ENCODE results near the gene TBC1D9B. TPM values are rescaled to one million over a fixed set of nuclear protein-coding genes. Genes with fewer than 3 reads are reported as not detected.
A peak's percentile ranks its signal among the peaks of the same experiment; 100 is the strongest.

The TBC1D9B gene
- total RNA-seq, 2 experiments from 2014 or later: 64.1 to 69.2 TPM

DNA sequence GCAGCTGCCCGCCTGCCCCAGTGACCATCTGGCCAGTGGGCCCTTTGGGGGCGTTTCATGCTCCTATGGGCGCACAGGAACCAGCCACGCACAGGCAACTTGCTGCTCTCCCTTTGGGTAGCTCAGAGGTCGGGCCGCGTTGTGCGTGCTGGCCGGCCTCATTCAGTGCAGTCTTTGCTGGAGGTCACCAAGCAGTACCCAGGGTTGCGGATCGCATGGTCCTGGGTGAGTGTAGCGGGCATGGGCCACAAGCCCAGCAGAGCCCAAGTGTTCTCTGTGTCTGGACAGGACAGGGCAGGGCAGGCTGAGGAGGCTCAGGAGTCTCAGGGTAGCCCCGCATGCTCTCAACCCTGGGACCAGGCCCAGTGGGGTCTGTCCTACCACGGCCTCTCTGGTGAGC, 39.2 kb downstream of the TBC1D9B start:
- H3K27me3 Mint-ChIP-seq: no peaks in the 10 kb centered on the region
- POLR2A ChIA-PET: interaction anchor here (1.3 kb wide), 1 partner anchor 9 kb away, joined by 3 read pairs; no protein-coding TSS in a partner anchor
- no peaks in the 10 kb centered on the region for H3K9me3 Mint-ChIP-seq
- H3K27ac Mint-ChIP-seq: no peak overlapping the region
- H3K4me3 Mint-ChIP-seq: no peak overlapping the region
- H3K4me1 Mint-ChIP-seq: no peaks in the 10 kb centered on the region
- no peak for DNase-seq
- CTCF ChIA-PET: interaction anchor here (1.0 kb wide), 2 partner anchors 10 to 13 kb away, joined by 3 read pairs; no protein-coding TSS in a partner anchor
- peaks cover 19% of the 10 kb centered on the region for H3K36me3 Mint-ChIP-seq (ENCODE audit: low read depth)

DNA sequence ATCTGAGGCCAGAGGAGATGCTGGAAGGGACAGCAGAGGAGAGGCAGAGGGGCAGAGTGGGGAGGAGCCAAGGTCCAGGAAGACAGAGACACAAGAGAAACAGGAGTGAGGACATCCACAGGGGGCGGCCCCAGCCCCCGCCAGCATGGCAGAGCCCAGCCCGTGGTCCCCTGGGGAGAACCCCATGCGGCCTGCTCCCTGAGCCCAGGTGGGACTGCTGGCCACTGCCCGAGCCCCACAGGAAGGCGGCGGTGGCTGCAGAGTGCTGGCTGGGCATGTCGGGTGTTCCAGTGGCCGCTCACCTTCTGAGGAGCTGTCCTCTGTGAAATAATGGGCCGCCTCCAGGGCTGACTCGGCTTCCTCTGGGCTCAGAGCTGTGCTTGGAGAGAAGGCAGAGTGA, 40.2 kb downstream of the TBC1D9B start:
- Mint-ChIP-seq H3K9me3 (no peaks in the 10 kb centered on the region), H3K27me3 (no peaks in the 10 kb centered on the region), H3K36me3 (ENCODE audit: low read depth) (peaks cover 25% of the 10 kb centered on the region), H3K27ac (no peak overlapping the region), H3K4me1 (no peaks in the 10 kb centered on the region), H3K4me3 (no peak overlapping the region)
- DNase-seq: no peak
- ChIA-PET POLR2A (no interaction called here), CTCF (interaction anchor here (0.7 to 1.6 kb wide), 2 partner anchors 105 to 108 kb away, joined by 3 read pairs; no protein-coding TSS in a partner anchor)

DNA sequence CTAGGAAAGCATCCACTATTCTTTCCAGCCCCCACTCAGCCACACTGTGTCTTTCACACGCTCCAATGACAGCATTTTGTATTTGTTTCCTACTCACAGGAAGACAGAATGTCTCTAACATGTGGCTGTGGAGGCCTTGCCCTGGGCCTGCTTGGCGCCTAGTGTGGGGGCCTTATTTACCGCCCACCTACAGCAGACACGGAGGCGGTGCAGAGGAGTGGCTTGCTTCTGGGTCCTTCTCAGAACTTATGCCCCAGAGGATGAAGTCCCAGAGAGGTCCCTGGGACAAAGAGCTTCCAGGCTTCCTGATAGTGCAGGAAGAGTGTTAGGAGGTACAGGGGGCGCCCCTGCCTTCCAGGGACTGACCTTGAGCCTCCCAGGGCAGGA, 40.6 kb downstream of the TBC1D9B start:
- Mint-ChIP-seq H3K27me3 (no peaks in the 10 kb centered on the region), H3K9me3 (no peaks in the 10 kb centered on the region), H3K4me3 (no peak overlapping the region), H3K4me1 (no peaks in the 10 kb centered on the region), H3K36me3 (ENCODE audit: low read depth) (peaks cover 27% of the 10 kb centered on the region), H3K27ac (no peak overlapping the region)
- ChIA-PET POLR2A (no interaction called here), CTCF (interaction anchor here (1.2 to 1.6 kb wide), 3 partner anchors 15 to 108 kb away, joined by 3 read pairs; no protein-coding TSS in a partner anchor)
- DNase-seq: no peak

DNA sequence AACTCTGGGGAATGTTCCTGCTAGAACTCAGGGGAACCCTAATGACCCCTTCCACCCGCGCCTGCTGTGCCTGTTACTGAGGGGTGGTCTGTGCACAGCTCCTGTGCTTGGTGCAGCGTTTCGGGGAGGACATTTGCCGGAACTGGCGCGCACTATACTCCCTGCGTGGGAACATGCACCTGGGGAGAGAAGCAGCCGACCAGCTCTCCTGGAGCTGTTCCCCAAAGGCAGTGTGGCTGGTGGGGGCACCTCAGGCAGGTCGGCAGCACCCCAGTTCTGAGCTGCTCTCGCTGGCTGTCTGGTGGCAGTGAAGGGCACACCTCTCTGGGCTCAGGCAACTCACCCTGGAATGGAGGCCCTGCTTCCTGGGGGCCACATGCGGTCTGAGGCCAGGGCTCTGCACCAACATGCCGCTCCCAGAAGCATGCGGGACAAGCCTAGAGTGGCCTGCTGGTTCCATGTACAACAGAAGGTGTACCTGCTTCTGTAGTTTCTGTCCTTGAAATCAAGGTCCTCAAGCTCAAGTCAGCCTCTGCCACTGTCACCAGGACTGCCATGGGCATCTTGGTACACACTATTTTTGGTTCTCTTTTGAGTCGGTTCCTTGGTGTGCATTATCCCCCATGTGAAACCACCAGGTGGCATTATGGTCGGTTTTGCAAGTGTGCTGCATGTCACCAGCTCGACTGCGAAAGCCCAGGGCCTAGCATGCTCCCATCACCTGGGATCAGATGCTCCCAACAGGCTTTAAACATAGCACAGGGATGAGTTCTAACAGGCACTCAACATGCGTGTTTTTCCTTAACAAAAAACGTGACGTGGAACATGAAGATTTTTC, 41.2 kb downstream of the TBC1D9B start:
- Mint-ChIP-seq H3K36me3 (ENCODE audit: low read depth) (peaks cover 27% of the 10 kb centered on the region), H3K4me1 (no peaks in the 10 kb centered on the region), H3K27me3 (no peaks in the 10 kb centered on the region), H3K9me3 (no peaks in the 10 kb centered on the region), H3K4me3 (no peak overlapping the region), H3K27ac (no peak overlapping the region)
- no peak for DNase-seq
- POLR2A ChIA-PET: no interaction called here
- CTCF ChIA-PET: interaction anchor here (1.2 to 1.6 kb wide), 3 partner anchors 15 to 109 kb away, joined by 3 read pairs; no protein-coding TSS in a partner anchor

DNA sequence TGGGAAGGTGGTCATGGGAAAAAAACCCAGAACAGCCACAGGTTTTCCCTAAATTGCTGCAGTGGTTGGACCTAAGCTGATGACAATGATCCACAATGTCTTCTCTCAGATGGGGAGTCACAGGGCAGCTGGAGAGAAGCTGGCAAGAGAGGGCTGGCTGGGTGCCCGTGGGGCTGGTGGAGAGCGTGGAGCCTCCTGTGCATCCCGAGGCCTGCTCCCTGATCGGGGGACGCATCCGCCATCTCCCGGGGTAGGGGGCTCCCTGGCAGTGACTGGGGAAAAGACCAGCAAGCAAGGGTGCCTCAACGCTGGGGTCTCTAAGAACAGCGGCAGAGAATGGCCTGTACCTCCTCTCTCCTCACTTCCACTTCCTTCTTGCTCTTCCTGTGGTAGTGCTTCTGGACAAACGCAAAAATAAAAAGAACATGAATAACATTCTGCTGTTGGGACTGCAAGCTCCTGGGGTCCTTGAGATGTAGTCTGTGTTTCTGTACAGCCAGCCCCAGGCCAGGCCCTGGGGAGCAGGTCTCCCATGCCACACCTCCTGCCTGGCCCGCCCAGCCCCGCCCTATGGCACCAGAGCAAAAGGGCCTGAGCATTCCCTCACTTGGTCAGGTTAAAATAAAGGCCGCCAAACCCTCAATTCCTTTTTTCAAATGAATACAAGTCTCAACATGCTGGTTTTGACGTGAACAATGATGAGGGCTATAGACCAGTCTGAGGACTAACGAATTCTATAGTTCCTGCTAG, 42.0 kb downstream of the TBC1D9B start:
- POLR2A ChIA-PET: no interaction called here
- no peak overlapping the region for H3K27ac Mint-ChIP-seq

DNA sequence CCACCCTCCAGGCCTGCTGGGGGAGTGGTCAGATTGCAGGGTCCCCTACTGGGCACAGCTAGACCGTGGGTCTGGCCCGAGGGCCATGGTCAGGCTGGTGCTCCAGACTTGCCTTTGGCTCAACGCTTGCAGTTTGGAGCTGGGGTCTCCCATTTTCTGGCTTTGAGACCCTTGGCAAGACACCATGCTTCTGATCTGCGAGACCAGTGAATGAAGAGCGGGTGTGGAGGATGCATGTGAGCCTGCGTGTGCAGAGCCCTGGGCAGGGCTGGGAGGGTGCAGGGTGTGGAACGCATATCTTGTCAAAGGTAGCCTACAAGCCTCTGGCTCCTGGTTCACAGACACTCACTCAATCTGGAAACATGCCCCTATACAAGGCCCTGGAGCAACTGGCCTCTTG, 43.0 kb downstream of the TBC1D9B start:
- POLR2A ChIA-PET: no interaction called here
- DNase-seq: no peak

More for the DNA sequence above, 42.0 kb downstream of the TBC1D9B start:
- Mint-ChIP-seq H3K36me3 (ENCODE audit: low read depth) (peaks cover 19% of the 10 kb centered on the region), H3K9me3 (no peaks in the 10 kb centered on the region), H3K4me3 (no peak overlapping the region), H3K4me1 (no peaks in the 10 kb centered on the region), H3K27me3 (no peaks in the 10 kb centered on the region)
- no peak for DNase-seq
- CTCF ChIA-PET: no interaction called here

DNA sequence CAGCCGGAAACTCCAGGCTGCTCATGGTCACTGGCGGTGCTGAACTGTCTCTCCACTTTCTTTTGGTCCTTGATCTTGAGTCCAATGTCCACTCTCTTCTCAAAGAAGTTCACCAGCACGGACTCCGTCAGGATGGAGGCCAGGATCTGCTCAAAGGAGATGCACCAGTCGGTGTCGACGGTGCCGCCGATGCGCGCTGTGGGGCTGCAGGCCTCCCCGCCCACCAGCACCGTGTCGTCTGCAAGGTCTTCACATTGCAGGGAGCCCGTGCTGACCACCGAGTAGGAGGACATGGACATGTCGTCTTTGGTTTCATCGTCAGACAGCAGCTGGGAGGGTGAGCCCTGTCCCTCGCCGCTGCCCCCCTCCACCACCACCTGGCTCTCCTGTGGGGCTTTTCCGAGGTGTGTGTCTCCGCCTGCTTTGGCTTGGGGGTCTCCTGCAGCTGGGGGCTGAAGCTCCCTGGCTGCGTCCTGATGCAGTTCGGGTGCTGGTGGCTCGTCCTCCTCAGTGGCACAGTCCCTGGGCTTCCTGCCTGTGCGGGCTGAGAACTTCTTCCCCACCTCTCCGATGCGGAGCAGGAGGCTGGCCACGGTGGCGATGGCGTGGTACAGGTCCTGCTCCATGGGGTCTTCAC, 44.1 kb downstream of the TBC1D9B start:
- H3K27me3 Mint-ChIP-seq: no peaks in the 10 kb centered on the region
- H3K9me3 Mint-ChIP-seq: no peaks in the 10 kb centered on the region
- DNase-seq: no peak
- H3K36me3 Mint-ChIP-seq (ENCODE audit: low read depth): peaks cover 18% of the 10 kb centered on the region
- H3K27ac Mint-ChIP-seq: no peak overlapping the region
- ChIA-PET POLR2A (no interaction called here), CTCF (no interaction called here)
- no peak overlapping the region for H3K4me3 Mint-ChIP-seq
- H3K4me1 Mint-ChIP-seq: peaks cover 10% of the 10 kb centered on the region

More for the DNA sequence above, 43.0 kb downstream of the TBC1D9B start:
- CTCF ChIA-PET: no interaction called here
- H3K36me3 Mint-ChIP-seq (ENCODE audit: low read depth): peaks cover 18% of the 10 kb centered on the region
- no peak overlapping the region for H3K4me3 Mint-ChIP-seq
- peaks cover 5% of the 10 kb centered on the region for H3K4me1 Mint-ChIP-seq
- no peak overlapping the region for H3K27ac Mint-ChIP-seq
- H3K27me3 Mint-ChIP-seq: no peaks in the 10 kb centered on the region
- H3K9me3 Mint-ChIP-seq: no peaks in the 10 kb centered on the region

DNA sequence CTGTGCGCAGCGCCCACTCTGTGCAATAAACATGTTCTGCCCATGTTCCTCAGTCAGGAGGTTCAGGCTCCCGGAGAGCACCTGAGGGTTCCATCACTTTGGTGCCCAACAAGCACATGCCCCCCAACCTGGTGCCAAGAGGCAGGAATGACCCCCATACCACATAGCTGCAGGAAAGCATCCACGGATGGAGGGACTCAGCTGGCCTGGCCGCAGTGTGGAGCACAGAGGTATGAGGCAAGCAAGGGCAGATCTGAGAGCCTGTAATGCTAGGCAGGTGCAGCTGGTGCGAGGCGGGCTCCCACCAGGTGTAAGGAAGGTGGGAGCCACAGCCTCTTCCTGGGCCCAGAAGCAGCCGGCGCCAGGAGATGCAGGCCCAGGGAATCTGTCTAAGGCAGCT, 44.8 kb downstream of the TBC1D9B start:
- DNase-seq: no peak
- ChIA-PET POLR2A (no interaction called here), CTCF (no interaction called here)
- Mint-ChIP-seq H3K27ac (no peak overlapping the region), H3K4me1 (peaks cover 13% of the 10 kb centered on the region), H3K27me3 (no peaks in the 10 kb centered on the region), H3K9me3 (no peaks in the 10 kb centered on the region), H3K36me3 (ENCODE audit: low read depth) (peaks cover 18% of the 10 kb centered on the region), H3K4me3 (no peak overlapping the region)

DNA sequence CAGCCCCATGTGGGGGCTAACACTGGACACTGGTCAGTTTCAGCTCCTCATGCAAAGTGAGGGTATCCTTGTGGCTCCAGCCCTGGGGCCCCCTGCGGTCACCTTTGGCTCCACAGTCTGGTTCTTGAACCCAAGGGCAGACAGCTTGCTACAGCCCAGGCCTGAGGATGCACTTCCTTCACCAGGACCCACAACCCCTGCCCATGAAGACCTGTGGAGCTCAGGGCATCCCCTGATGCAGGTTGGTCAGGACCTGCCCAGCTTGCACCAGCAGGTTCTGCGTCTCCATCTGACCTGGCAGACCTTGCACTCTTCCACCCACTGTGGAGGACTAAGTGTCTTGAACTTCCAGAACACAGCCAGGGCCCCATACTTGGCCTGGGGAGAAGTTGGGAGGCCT, 45.4 kb downstream of the TBC1D9B start:
- ChIA-PET POLR2A (no interaction called here), CTCF (interaction anchor here (0.7 to 1.4 kb wide), 2 partner anchors 40 to 60 kb away, joined by 3 to 6 read pairs; no protein-coding TSS in a partner anchor)
- H3K27ac Mint-ChIP-seq: no peak overlapping the region
- H3K4me3 Mint-ChIP-seq: no peak overlapping the region
- peaks cover 18% of the 10 kb centered on the region for H3K36me3 Mint-ChIP-seq (ENCODE audit: low read depth)
- H3K9me3 Mint-ChIP-seq: no peaks in the 10 kb centered on the region
- no peak for DNase-seq
- H3K27me3 Mint-ChIP-seq: no peaks in the 10 kb centered on the region
- peaks cover 17% of the 10 kb centered on the region for H3K4me1 Mint-ChIP-seq

DNA sequence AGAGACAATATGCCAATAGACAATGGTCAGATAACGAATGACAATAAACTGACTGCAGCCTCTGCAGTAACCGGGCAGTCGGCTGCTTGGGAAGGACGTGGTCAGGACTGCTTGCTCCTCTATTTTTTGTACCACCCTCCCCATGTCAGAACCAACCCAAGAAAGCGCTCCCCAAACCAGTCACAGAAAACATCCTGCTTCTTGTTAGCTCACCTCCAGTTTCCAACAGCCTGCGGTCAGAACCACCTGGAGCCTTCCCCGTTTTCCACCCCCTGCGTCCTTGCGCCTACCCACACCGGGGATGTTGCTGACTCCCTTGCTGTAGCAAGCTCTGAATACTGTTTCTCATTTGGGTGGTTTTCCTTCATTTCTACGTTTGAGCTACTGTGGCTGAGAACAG, 47.4 kb downstream of the TBC1D9B start:
- Mint-ChIP-seq H3K4me1 (peaks cover 19% of the 10 kb centered on the region), H3K36me3 (ENCODE audit: low read depth) (peaks cover 17% of the 10 kb centered on the region), H3K27ac (no peak overlapping the region), H3K9me3 (no peaks in the 10 kb centered on the region), H3K27me3 (no peaks in the 10 kb centered on the region), H3K4me3 (peak overlapping the region; percentile 48)
- no peak for DNase-seq
- CTCF ChIA-PET: no interaction called here
- POLR2A ChIA-PET: no interaction called here

DNA sequence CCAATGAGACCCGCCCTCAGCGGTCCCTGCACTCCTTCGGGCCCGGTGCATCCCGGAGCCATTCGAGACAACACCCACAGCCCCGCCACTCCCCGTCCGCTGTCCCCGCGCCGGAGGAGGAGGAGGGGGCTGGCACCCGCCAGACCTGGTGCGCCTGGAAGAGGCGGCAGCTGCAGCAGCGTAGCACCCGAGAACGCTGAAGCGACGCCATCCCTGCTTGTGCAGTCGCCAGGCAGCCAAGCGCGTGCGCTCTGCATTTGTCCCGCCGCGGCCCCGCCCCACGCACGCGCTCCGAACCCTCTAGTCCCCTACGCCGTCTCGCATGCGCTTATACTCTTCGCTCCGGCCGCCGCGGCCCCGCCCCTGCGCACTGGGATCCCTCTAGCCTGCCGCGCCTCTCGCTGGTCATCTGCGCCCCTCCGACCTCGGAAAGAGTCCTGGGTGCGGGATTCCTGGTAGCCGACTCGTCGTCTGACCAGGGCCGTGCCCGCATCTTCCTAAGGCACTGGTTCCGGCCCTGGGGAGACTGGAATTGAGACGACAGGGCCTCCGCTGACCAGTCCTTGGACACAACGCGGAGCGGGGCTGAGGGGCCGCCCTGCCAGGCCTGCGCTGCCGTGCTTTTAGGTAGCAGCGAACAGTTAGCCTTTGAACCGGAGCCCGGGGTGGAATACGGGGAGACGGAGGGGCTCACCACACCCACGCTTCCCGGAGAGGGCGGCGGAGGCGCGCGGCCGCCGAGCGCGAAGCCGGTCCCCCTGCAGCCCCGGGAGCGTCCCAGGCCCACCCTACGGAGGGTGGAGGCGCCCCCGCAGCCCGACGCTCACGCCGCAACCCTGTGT, 48.9 kb downstream of the TBC1D9B start, which contains the start of gene MRNIP:
Gene MRNIP (minus strand): TSS at position 232 of the 842 bp plus-strand sequence. CDS start 21 bp downstream, at position 211.
- Mint-ChIP-seq H3K4me3 (peak within 1 kb of the TSS; percentile 90), H3K27me3 (no peaks in the 10 kb centered on the region), H3K27ac (peak within 1 kb of the TSS; percentile 81), H3K9me3 (no peaks in the 10 kb centered on the region), H3K36me3 (ENCODE audit: low read depth) (peaks cover 9% of the 10 kb centered on the region), H3K4me1 (peaks cover 19% of the 10 kb centered on the region)
- ChIA-PET CTCF (no interaction called here), POLR2A (interaction anchor here (0.7 to 1.2 kb wide), 5 partner anchors 37 to 973 kb away, joined by 3 to 5 read pairs (median 3); no protein-coding TSS in a partner anchor)
- DNase-seq: peak; percentile 92

DNA sequence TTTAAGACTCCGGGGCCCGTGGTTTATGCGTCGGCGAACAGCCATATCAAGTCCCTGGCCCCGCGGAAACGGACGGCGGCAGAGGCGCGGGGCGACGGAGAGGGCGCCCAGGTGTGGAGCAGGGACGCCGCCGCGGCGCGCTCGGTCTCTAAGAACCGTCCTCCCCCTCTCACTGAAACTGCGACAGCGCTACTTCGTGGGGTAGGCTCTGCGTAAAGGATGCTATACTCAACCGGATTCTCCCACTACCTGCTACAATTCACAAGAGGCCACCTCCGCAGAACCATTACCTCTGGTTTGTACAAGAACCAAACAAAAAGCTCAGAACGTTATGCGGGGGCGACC, 49.5 kb downstream of the TBC1D9B start:
- DNase-seq: peak; percentile 51
- Mint-ChIP-seq H3K4me3 (peak overlapping the region; percentile 90), H3K36me3 (ENCODE audit: low read depth) (peaks cover 7% of the 10 kb centered on the region), H3K27ac (peak overlapping the region; percentile 81), H3K9me3 (no peaks in the 10 kb centered on the region), H3K4me1 (peaks cover 19% of the 10 kb centered on the region), H3K27me3 (no peaks in the 10 kb centered on the region)
- ChIA-PET CTCF (no interaction called here), POLR2A (interaction anchor here (0.7 to 1.2 kb wide), 5 partner anchors 36 to 973 kb away, joined by 3 to 5 read pairs (median 3); no protein-coding TSS in a partner anchor)

Measured in activated CD4-positive, alpha-beta memory T cell treated with anti-CD3 and anti-CD28 coated beads, Interleukin-2, amount 10 ng/mL, durations not matched to agents 7 days and 5 days (primary cell).